ENCODE measurements around the gene TTC9C. TPM values are rescaled to one million over a fixed set of nuclear protein-coding genes. Genes with fewer than 3 reads are reported as not detected.

Gene TTC9C
- total and polyA plus RNA-seq, 2 of the 13 experiments (the other 11 are each of a cell fraction or from before 2014, with no cell fraction given), result 28.0 to 36.4 TPM

- TF ChIP-seq MAFF (IDR thresholded peaks at IDR 0.05; ENCODE audit: low read depth, low read length) (no peak), TP53 (CRISPR knock-in tag; conservative IDR thresholded peaks at IDR 0.05) (no peak), REL (CRISPR knock-in tag; conservative IDR thresholded peaks at IDR 0.05) (no peak), UBTF (CRISPR knock-in tag; IDR thresholded peaks at IDR 0.05) (peak; percentile 74), U2AF2 (IDR thresholded peaks at IDR 0.05; ENCODE audit: low read depth, low read length) (no peak), ZNF670 (CRISPR knock-in tag; IDR thresholded peaks at IDR 0.05; ENCODE audit: borderline replicate concordance) (no peak), ZNF121 (CRISPR knock-in tag; IDR thresholded peaks at IDR 0.05) (no peak), FLYWCH1 (CRISPR knock-in tag; IDR thresholded peaks at IDR 0.05) (no peak), SKI (IDR thresholded peaks at IDR 0.05; ENCODE audit: partially characterized antibody) (no peak), ZNF766 (CRISPR knock-in tag; IDR thresholded peaks at IDR 0.05; ENCODE audit: borderline replicate concordance) (no peak; the same call in 1 of the 2 replicates), DR1 (CRISPR knock-in tag; IDR thresholded peaks at IDR 0.05) (peak; percentile 68), ZNF251 (CRISPR knock-in tag; IDR thresholded peaks at IDR 0.05) (no peak), CBX1 (IDR thresholded peaks at IDR 0.05; ENCODE audit: low read depth) (peak; percentile 81), PBX3 (CRISPR knock-in tag; IDR thresholded peaks at IDR 0.05; ENCODE audit: borderline replicate concordance) (no peak), ZNF329 (CRISPR knock-in tag; IDR thresholded peaks at IDR 0.05; ENCODE audit: low read depth) (no peak), ZNF382 (CRISPR knock-in tag; IDR thresholded peaks at IDR 0.05; ENCODE audit: borderline replicate concordance) (no peak), SP4 (CRISPR knock-in tag; IDR thresholded peaks at IDR 0.05) (no peak), FOXO1 (CRISPR knock-in tag; IDR thresholded peaks at IDR 0.05) (peak; percentile 57; the same call in 1 of the 2 replicates), ZFP36 (IDR thresholded peaks at IDR 0.05; ENCODE audit: borderline replicate concordance, low read depth, low read length, partially characterized antibody) (no peak), ZNF703 (CRISPR knock-in tag; IDR thresholded peaks at IDR 0.05; ENCODE audit: borderline replicate concordance) (peak; percentile 73; the same call in 1 of the 2 replicates), NR2F6 (IDR thresholded peaks at IDR 0.05) (no peak), NR2F6 (CRISPR knock-in tag; IDR thresholded peaks at IDR 0.05) (peak; percentile 35), TERF1 (CRISPR knock-in tag; IDR thresholded peaks at IDR 0.05) (no peak), MXD4 (CRISPR knock-in tag; IDR thresholded peaks at IDR 0.05) (peak; percentile 42; the same call in 1 of the 2 replicates), XRCC5 (optimal IDR thresholded peaks at IDR 0.05; ENCODE audit: low read length) (peak; percentile 70), DNMT3B (CRISPR knock-in tag; conservative IDR thresholded peaks at IDR 0.05) (no peak), ZNF274 (CRISPR knock-in tag; IDR thresholded peaks at IDR 0.05) (no peak; the same call in 1 of the 2 replicates), SRY (CRISPR knock-in tag; IDR thresholded peaks at IDR 0.05) (0 out of 2 replicates have a peak, but pooled peaks have one; percentile 66)
Observed at GRCh38 chr11:62678770-62679696, 49.3 kb upstream of the TTC9C start, which contains the start of gene UBXN1 (continued).
